ENCODE measurements around the gene PIWIL1.

The PIWIL1 gene

DNA sequence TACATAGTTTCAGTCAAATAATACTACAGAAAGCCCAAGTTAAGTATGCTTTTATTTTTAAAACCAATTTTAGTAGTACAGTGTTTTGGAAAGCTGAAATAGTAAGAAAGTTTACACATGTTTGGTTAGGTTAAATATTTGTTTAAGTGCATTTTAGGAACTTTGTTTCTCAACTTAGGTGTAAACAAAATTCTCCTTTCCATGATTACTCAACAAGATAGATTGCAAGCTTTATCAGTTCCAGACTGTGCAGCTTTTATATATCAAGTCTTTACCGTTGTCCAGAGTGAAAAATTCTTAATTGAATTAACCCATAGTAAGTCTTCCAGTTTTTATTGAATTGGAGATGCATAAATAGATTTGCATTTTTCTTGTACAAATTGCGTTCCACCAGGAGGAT, 45.1 kb downstream of the PIWIL1 start:
- no peak for DNase-seq

DNA sequence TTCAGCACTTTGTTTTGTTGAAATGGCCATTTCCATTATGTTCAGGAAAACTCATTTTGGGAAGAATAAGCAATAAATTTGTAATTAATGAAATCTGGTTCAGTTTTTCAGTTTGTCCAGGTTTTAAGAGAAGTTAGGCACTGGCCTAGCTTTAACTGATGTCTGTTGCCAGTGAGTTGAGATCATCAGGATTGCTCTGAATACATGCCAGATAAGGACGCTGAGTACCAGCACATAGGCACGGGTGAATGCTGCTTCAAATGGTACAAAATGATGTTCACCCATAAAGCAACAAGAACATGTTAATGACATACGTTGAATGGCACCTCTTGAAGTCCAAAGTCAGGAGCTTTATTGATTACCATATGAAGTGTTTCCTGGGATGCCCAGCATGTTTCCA, 46.5 kb downstream of the PIWIL1 start:
- no peak for DNase-seq

DNA sequence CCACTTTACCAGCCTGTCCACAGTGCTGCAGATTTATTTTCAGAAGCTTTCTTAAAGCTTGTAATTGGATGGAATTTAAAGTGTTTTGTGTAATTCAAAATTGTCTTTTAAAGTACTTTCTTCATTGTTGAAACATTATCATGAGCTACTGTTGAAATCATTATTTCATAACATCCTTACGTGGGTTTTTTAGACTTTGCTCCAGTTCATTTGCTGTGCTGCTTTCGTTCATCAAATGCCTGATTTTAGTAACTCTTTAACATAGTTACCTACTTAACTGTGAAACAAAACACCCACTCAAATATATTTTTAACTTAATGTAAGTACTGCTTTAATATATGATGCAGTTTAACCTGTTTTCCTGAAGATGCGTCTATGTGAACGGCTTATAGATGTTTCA, 47.5 kb downstream of the PIWIL1 start:
- no peak for DNase-seq

DNA sequence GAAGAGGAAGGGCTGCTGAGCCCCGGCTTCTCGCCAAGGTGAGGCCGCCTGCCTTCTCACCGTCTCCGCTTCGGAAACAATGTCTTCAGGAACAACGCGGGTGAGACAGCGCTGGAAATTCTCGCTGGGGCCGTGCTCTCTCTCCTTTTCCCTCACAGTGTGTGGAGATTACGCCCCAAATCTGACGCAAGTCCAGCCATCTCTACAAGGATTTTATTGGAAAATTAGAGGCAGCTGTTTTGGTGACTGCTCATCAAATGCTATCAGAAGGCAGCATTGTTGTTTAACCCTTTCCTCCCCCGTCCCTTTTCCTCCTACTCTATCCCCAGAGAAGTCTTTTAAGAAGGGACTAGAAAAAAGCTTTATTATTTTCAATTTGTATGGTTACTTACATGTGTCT, 53.5 kb downstream of the PIWIL1 start:
- no peak for DNase-seq

DNA sequence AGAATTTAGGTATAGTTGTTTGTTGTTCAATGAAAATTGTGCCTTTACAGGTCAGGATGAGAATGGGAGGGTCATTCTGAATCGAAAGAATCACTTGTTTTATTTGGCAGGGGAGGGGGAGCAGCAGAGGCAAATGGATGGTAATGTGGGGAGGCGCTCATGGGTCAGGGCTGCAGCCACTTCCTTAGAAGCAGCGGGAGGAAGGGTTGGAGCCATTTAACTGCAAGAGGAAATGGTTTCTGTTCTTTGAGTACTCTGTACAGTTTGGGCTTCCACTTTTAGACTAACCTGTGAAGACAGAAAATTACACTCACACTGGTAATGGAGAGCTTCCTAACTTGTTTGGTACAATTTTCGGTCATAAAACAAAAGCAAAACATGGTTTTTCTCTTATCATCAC, 57.2 kb downstream of the PIWIL1 start:
- no peak for DNase-seq

DNA sequence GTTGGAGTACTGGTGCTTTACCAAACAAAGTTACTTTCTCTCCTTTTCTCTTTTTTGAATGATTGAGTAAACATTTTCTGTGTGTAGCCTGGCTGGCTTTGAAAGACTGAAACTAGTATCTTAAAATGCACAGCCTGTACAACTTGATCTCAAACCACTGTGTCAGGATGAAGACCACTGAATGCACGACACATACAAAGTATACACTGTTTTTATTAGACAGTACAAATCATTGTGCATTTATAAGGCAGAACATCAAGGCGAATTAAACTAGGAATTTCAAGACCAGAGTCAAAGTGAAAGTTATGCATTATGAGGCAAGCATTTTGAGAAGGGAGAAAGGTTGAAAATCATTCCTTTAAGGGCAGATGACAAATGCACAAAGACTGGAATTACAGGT, 59.0 kb downstream of the PIWIL1 start:
- DNase-seq, result no peak

DNA sequence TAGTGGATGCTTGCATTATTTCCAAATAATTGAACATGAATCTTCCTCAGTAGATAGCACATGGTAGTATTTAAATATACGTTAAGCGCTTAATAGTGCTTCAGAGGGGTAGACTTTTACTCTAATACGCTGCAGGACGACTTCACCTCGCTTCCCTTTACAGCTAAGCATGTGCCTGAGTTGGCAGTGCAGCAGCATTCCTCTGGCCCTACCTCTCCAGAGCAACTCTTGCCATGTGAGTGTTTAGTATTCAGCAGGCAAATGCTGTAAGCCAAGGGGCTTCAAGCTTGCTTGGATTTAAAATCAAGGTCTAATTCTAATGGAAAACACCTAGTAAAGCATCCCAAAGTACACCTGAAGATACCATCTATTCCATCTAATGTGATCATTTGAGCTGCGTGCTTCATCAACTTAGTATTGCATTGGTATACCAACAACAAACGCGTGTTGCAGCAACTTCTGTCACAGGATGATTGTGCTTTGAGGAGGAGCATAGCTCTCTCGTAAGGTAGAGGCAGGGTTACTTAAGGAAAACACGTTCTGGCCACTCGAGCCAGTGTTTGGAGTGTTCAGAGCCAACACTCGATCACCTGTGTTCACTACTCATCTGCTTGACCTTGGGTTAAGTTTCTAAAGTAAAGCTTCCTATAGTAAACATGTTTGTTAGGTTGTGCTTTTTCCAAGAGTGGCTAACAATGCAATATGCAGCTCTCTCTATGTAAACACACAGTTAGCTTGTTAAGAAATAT, 60.6 kb downstream of the PIWIL1 start:
- DNase-seq, result no peak

DNA sequence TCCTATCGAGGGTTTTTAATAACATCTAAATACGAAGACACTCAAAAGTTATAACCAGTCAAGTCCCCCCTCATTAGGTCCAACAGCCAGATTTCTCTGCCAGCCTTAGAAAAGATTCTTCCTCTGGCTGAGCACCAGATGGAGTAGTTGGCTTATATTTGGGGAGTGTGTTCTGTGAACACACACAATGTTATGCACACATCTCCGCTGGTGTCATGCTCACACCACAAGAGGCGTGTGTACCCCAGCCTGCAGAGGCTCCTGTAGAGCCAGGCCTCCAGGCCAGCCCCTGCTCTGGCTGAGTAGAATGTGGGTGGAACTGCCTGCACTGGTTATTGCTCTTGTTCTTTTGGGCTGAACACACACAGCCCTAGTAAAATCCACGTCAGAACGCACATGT, 64.0 kb downstream of the PIWIL1 start:
- no peak for DNase-seq

DNA sequence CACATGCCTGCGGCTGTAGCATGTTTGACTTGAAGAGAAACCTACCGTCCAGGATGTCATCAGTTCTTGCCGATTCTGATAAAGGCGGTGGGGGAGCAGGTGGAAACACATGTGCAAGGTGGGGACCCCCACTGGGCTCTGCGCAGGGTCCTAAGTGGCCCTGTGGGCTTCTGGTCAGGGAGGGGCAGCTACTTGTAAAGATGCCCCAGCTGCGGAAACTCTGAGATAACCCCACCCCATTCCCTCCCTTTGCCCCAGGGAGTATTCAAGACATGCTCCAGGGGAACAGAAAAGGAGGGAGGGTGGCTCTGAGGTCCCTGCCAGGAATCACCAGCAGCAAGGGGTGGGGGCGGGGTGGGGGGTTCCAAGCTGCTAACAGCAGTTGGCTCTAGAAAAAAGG, 67.6 kb downstream of the PIWIL1 start:
- no peak for DNase-seq

DNA sequence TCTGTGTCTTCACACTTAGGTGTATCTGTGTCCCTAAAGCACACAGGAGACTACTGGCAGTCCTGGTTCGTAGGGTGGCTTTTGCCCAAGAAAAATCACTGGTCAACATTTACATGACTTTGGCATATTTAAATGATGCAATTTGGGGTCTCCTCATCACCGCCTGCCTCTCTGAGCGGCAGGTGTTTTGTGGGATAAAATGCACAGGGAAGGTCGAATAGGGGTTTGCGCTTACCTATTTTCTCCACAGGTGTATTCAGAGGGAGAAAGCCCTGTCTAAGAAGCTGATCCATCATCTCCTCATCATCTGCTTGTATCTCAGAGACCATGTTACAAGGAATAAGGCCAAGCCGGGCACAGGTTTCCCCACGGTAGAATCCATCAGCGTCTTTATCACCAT, 74.7 kb downstream of the PIWIL1 start:
- no peak for DNase-seq

DNA sequence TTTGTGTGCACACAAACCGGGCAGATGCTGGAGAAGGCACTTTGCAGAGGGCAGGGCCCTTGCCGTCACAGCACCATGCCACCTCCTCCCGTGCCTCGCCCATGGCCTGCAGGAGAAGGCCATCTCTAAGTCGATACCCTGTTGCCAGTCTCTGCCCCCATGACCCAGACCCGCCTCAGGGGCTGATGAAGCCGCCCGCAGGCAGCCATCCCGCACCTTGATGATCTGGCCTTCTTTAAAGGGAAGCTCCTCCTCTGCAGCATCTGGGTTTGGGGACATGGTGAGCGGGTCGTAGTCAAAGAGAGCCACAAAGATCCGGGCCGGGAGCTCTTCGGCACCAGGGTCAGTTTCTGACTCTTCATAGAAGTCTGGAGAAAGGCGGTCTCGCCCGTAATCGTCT, 76.2 kb downstream of the PIWIL1 start:
- no peak for DNase-seq

DNA sequence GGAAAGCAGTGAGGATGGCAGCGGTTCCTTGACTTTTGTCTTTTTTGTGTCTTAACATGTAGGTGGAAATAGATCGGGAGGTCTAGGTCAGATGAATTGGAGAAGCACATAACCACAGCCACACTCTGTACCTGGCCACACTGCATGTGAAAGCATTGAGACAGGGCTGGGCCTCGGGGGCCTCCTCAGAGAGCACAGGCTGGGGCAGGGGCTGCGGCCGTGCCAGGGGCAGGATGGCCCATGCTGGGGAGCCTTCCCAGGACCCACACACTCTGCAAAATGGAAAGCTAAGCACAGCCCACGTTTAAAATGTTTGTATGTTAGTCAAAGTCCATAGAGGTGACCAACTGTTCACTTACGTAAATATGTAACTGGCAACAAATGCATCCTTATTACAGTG, 76.7 kb downstream of the PIWIL1 start:
- no peak for DNase-seq

DNA sequence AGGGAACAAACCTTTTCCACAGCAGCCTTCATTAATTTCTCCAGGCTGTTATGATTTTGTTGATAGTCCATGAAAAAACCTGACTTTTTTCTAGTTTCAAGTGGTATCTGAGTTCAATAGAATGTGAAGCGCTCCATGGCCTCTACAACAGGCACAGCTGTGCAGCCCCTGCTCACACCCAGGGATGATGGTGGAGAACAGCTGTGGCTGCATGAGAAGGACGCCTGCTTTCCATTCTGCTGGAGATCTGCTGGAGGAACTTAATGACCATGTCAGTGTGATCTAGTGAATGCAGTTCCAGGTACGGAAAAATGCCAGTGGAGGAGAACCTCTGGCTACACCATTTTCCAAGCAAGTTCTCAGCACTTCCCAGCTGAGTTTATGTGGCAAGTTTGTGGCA, 80.6 kb downstream of the PIWIL1 start:
- no peak for DNase-seq

DNA sequence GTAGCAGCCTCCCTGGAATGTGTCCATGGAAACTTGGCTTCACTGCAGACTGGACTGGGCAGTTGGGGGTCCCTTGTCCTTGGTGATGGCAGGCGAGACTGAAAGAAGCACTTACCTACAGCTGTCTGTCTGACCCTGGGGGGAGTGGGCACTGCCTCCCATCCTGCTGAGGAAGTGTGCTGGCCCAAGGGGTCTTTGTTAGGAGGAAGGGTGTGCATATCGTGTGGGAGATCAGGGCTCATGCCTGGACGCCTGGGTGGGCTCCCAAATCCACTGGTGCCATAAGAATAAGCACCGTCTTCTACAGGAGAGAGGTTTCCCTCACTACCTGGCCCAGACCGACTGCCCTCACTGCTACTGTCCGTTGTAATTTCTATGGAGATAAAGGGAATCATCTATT, 81.4 kb downstream of the PIWIL1 start:
- DNase-seq, result no peak

DNA sequence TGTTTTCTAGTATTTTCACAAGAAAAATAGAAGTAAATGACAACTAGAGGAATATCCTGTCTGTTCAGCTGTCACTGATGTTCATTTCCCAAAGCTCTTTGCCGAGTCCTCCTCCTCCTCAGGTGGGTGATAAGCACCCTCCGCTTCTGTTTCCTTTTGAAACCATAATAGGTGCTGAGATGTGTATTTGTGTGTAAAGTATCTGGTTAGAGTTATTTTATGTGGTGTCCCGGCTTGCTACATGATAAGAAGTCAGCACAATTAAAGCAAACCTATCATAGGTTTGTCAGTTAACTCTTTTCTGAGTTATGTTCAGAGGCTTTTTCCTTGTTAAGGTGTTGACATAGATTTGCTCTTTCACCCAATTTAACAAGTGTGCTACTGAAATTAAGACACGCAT, 82.4 kb downstream of the PIWIL1 start:
- DNase-seq, result no peak

DNA sequence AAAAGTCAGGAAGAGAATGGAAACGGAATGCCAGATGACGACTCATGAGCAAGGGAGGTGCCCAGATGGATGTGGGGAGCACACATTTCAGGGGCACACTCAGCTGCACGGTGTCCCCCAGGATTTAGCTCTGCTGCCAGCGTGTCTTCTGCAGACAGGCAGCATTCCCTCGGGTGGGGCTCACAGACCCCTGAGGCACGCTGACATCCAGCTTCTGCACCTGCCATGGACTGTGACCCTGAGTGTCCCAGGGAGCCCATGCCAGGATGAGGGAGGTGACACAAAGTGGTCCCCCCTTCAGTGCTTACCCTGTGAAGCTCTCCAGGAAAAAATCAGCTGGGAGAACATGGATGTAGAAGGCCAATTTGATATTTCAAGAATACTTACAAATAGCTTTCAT, 84.2 kb downstream of the PIWIL1 start:
- no peak for DNase-seq
